Common myeloid progenitor, CD34-positive (primary cell): Measurements from ENCODE around the gene VAMP1.
"Not testable (repeated sequence)": the region's sequence is repeated elsewhere in the genome, so short reads cannot be mapped to it uniquely, and the experiment has no call there.

ENCODE experiments used
- CTCF ChIA-PET: fragments of 350-600 bp; sonication (Branson Sonifier 250); formaldehyde crosslinking; loops from one replicate; lab custom pipeline; 2021; ENCODE audit warnings: antibody characterized with exemption; lab: Charles Lee
- POLR2A ChIA-PET: fragments of 350-600 bp; sonication (Branson Sonifier 250); formaldehyde crosslinking; loops from one replicate; lab custom pipeline; 2021; ENCODE audit warnings: antibody characterized with exemption; lab: Charles Lee
- DNase-seq, 3 donors: peaks; one replicate each; pipeline versions ENCODE4 v3.0.0 to v3.0.0-alpha.2; 2013
- H3K27ac ChIP-seq, 2 experiments: 1 replicate in 1 of 2; 2 replicates in 1 of 2; pipeline ENCODE4 v1.7.0; 2013; ENCODE audit warnings: inconsistent platforms in 2 of 2, low read length in 2 of 2, mild to moderate bottlenecking in 2 of 2, low read depth in 1 of 2, moderate library complexity in 1 of 2; ENCODE audit not compliant: severe bottlenecking in 2 of 2, insufficient read depth in 1 of 2, poor library complexity in 1 of 2
- H3K27me3 ChIP-seq, 5 experiments: replicated peaks in 2 of 5; 1 replicate in 3 of 5; 2 replicates in 2 of 5; pipeline versions ENCODE4 v1.6.1 to v1.7.0; 2013; ENCODE audit warnings: low read length in 4 of 5, mild to moderate bottlenecking in 2 of 5, moderate library complexity in 2 of 5, inconsistent platforms in 1 of 5; ENCODE audit not compliant: insufficient read depth in 5 of 5, control insufficient read depth in 4 of 5
- H3K36me3 ChIP-seq, 4 experiments: 1 replicate in 2 of 4; 2 replicates in 2 of 4; pipeline versions ENCODE4 v1.6.1 to v1.7.0; 2013; ENCODE audit warnings: low read length in 3 of 4, control low read depth in 1 of 4, mild to moderate bottlenecking in 1 of 4; ENCODE audit not compliant: control insufficient read depth in 4 of 4, insufficient read depth in 4 of 4
- H3K4me1 ChIP-seq, 4 experiments: 1 replicate in 3 of 4; 2 replicates in 1 of 4; pipeline versions ENCODE4 v1.6.1 to v1.7.1; 2013; ENCODE audit warnings: low read length in 3 of 4, mild to moderate bottlenecking in 3 of 4, control low read depth in 1 of 4, inconsistent platforms in 1 of 4, moderate library complexity in 1 of 4; ENCODE audit not compliant: control insufficient read depth in 4 of 4, insufficient read depth in 4 of 4; ENCODE audit errors: control extremely low read depth in 1 of 4
- H3K4me3 ChIP-seq, 7 experiments: 1 replicate in 4 of 7; 2 replicates in 3 of 7; pipeline versions ENCODE4 v1.5.1 to v1.7.0; 2013; ENCODE audit warnings: mild to moderate bottlenecking in 7 of 7, low read length in 6 of 7, moderate library complexity in 6 of 7, inconsistent platforms in 2 of 7, low read depth in 2 of 7, control low read depth in 1 of 7; ENCODE audit not compliant: insufficient read depth in 4 of 7, control insufficient read depth in 1 of 7; ENCODE audit errors: extremely low read depth in 1 of 7
- H3K9me3 ChIP-seq, 5 experiments: 1 replicate in 4 of 5; 2 replicates in 1 of 5; pipeline versions ENCODE4 v1.6.1 to v1.7.1; 2013; ENCODE audit warnings: low read length in 4 of 5, mild to moderate bottlenecking in 2 of 5, inconsistent platforms in 1 of 5, low read depth in 1 of 5, moderate library complexity in 1 of 5; ENCODE audit not compliant: control insufficient read depth in 4 of 5, insufficient read depth in 2 of 5; ENCODE audit errors: control extremely low read depth in 1 of 5
- WGBS: methylation state at CpG from one replicate; pipeline ENCODE4 v1.1.5; 2013; ENCODE audit not compliant: insufficient coverage; 5-methylcytosine and 5-hydroxymethylcytosine counted together

VAMP1 gene

DNA sequence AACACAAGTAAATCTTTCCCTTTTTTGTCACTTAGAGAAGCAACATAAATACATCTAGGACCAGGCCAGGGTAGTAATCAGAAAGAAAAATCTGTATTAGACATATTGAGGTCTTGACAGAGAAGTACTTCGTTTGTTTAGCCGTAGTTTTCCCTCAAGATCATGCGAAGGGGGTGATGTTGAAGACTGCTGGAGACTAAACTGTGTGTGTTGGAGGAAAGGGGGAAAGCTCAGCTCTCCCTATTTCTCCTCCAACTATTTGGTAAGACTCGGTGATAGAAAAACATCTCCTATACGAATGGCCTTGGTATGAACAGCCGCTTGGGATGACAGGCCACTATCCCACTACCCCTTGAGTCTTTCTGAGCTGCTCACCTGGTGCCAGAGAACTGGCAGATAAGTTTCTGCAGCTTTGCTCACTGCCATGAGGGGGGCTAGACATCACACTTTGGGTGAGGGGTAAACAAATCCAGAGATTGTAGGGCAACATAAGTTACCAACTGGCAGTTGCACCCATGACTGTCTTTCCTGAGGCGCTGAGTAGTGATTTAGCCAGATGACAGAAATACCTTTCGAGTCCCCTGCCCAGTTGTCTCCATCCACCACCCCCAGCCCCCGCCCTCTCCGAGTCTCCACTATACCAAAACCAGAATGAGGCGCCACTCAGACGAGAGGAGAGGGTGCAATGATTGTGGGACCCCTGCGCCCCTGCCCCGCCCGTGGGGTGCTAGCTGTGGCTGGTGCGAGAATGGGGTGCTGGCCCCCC lies 685 bp downstream of the VAMP1 start:
- Histone ChIP-seq H3K27ac (peak overlapping the region in 1 of 2 experiments; percentile 71), H3K9me3 (no peaks in the 10 kb centered on the region), H3K4me1 (peaks cover 4 to 26% (median 21%) of the 10 kb centered on the region in 4 experiments), H3K36me3 (peaks cover 1 to 16% (median 9%) of the 10 kb centered on the region in 4 experiments), H3K27me3 (no peaks in the 10 kb centered on the region), H3K4me3 (peak overlapping the region; percentile 66 to 90 (median 80))
- WGBS, result 45% methylated on average over 9 of the region's 16 CpGs
- CTCF ChIA-PET, result interaction anchor here (0.8 to 3.9 kb wide), 12 partner anchors 19 to 149 kb away, joined by 3 to 19 read pairs (median 4); partner anchors contain the start of gene MRPL51
- POLR2A ChIA-PET, result interaction anchor here (0.7 to 2.4 kb wide), 11 partner anchors 8 to 353 kb away, joined by 3 to 16 read pairs (median 6); partner anchors contain the start of gene MRPL51
- DNase-seq, result peak in 1 of 3 donors; percentile 20

DNA sequence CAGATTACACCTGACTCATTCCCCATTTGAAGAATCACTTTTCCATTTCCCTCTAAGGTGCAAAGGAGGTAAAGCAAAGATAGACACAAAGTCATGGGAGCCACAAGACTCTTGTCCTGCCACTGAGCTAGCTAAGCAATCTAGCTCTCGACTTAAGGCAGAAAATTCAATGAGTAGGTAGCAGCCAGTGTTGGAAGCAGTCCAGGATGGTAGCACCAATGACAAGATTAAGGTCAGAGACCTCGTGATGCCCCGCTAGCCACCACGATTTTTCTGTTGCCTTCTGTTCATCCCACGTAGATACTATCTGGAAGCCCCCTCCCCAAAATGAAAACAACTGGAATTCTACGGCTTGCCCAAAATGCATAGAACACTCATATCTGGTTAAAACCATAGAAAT lies 1.4 kb downstream of the VAMP1 start:
- Histone ChIP-seq H3K4me3 (peak overlapping the region in 2 of 7 experiments; percentile 29 to 84), H3K36me3 (peaks cover 3 to 23% (median 16%) of the 10 kb centered on the region in 4 experiments), H3K4me1 (peaks cover 4 to 33% (median 26%) of the 10 kb centered on the region in 4 experiments), H3K27me3 (no peaks in the 10 kb centered on the region), H3K9me3 (no peaks in the 10 kb centered on the region), H3K27ac (no peak overlapping the region)
- no peak for DNase-seq
- 85% methylated on average over 5 of the region's 6 CpGs for WGBS
- CTCF ChIA-PET, result interaction anchor here (0.7 to 3.9 kb wide), 8 partner anchors 13 to 148 kb away, joined by 3 to 19 read pairs (median 4); partner anchors contain the start of gene MRPL51
- POLR2A ChIA-PET, result interaction anchor here (0.6 to 2.4 kb wide), 4 partner anchors 10 to 130 kb away, joined by 4 to 16 read pairs (median 10); partner anchors contain the start of gene MRPL51

DNA sequence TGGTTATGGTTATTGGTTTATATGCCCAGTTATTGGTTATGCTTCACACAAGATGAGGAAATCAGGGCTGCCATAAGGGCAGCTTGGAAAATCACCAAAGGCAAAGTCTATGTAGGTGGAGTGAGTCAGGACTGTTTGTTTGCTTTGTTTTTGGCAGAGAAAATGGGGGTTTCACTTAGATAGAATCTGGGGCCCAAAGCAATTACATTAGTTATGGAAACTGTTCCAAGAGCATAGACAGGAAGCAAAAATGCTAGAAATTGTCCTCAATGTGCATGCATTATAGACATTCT lies 2.2 kb downstream of the VAMP1 start:
- CTCF ChIA-PET, result interaction anchor here (1.3 to 3.9 kb wide), 4 partner anchors 44 to 148 kb away, joined by 3 to 19 read pairs (median 5); no protein-coding TSS in a partner anchor
- Histone ChIP-seq H3K4me1 (peaks cover 11 to 41% (median 34%) of the 10 kb centered on the region in 4 experiments), H3K36me3 (peaks cover 3 to 32% (median 19%) of the 10 kb centered on the region in 4 experiments)

DNA sequence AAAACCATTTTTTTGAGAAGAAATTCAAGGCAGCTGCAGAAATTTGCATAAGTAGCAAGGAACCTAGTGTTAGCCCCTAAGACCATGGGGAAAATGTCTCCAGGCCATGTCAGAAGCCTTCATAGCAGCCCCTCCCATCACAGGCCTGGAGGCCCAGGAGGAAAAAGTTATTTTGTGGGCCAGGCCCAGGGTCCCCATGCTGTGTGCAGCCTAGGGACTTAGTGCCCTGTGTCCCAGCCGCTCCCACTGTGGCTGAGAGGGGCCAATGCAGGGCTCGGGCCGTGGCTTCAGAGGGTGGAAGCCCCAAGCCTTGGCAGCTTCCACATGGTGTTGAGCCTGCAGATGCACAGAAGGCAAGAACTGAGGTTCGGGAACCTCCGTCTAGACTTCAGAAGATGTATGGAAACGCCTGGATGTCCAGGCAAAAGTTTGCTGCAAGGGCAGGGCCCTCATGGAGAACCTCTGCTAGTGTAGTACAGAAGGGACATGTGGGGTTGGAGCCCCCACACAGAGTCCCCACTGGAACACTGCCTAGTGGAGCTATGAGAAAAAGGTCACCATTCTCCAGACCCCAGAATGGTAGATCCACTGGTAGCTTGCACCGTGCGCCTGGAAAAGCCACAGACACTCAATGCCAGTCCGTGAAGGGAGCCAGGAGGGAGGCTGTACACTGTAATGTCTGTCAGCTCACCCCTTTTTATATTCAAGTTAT lies 2.8 kb downstream of the VAMP1 start:
- H3K27ac ChIP-seq, H3K9me3 ChIP-seq, H3K27me3 ChIP-seq, POLR2A ChIA-PET, DNase-seq, H3K4me3 ChIP-seq: not testable (repeated sequence)
- 99% methylated on average over 8 of the region's 9 CpGs for WGBS
- peaks cover 3 to 37% (median 22%) of the 10 kb centered on the region in 4 experiments for H3K36me3 ChIP-seq
- H3K4me1 ChIP-seq, result peaks cover 13 to 46% (median 39%) of the 10 kb centered on the region in 4 experiments
- CTCF ChIA-PET, result interaction anchor here (1.3 to 3.9 kb wide), 3 partner anchors 43 to 147 kb away, joined by 3 to 19 read pairs (median 4); no protein-coding TSS in a partner anchor

More for the DNA sequence above, 2.2 kb downstream of the VAMP1 start:
- no peaks in the 10 kb centered on the region for H3K9me3 ChIP-seq
- POLR2A ChIA-PET, result no interaction called here
- no peak overlapping the region for H3K27ac ChIP-seq
- no peaks in the 10 kb centered on the region for H3K27me3 ChIP-seq
- H3K4me3 ChIP-seq, result no peak overlapping the region
- no peak for DNase-seq

DNA sequence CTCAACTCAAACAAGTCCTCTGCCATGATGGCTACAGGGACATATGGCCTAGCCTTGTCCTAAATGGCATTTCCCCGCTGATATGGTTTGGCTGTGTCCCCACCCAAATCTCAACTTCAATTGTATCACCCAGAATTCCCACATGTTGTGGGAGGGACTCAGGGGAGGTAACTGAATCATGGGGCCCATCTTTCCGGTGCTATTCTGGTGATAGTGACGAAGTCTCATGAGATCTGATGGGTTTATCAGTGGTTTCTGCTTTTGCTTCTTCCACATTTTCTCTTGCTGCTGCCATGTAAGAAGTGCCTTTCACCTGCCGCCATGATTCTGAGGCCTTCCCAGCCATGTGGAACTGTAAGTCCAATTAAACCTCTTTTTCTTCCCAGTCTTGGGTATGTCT lies 3.7 kb downstream of the VAMP1 start:
- H3K27ac ChIP-seq, DNase-seq, H3K27me3 ChIP-seq, H3K4me3 ChIP-seq, H3K9me3 ChIP-seq: not testable (repeated sequence)
- H3K4me1 ChIP-seq, result peaks cover 18 to 56% (median 49%) of the 10 kb centered on the region in 4 experiments
- 96% methylated on average over 3 of the region's 4 CpGs for WGBS
- H3K36me3 ChIP-seq, result peaks cover 3 to 42% (median 24%) of the 10 kb centered on the region in 4 experiments
- ChIA-PET POLR2A (interaction anchor here (1.2 kb wide), 1 partner anchor 41 kb away, joined by 5 read pairs; no protein-coding TSS in a partner anchor), CTCF (interaction anchor here (1.1 to 10.4 kb wide), 9 partner anchors 15 to 144 kb away, joined by 3 to 197 read pairs (median 14); partner anchors contain the start of gene TAPBPL)

DNA sequence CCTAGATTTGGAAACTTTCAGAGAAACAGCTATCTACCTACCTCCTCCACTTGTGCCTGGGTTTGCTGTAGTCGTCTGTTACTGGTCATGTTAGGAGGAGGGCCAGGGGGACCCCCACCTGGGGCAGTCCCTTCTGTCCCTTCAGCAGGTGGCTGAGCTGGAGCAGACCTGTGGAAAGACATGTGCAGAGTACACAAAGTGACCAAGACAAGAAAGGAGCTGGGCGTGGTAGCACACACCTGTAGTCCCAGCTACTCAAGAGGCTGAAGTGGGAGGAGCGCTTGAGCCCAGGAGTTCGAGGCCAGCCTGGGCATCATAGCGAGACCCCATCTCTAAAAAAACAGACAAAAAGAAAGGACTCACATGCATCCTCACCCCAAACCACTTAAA lies 4.3 kb downstream of the VAMP1 start:
- Histone ChIP-seq H3K4me3 (no peak overlapping the region), H3K9me3 (no peaks in the 10 kb centered on the region), H3K36me3 (peaks cover 3 to 45% (median 25%) of the 10 kb centered on the region in 4 experiments), H3K27ac (no peak overlapping the region), H3K27me3 (no peaks in the 10 kb centered on the region), H3K4me1 (peaks cover 21 to 59% (median 52%) of the 10 kb centered on the region in 4 experiments)
- WGBS, result 89% methylated on average over 3 of the region's 5 CpGs
- ChIA-PET CTCF (interaction anchor here (0.6 to 10.4 kb wide), 41 partner anchors 8 to 262 kb away, joined by 3 to 197 read pairs (median 6); partner anchors contain the start of gene TAPBPL), POLR2A (interaction anchor here (0.5 to 1.6 kb wide), 5 partner anchors 40 to 561 kb away, joined by 3 to 6 read pairs (median 5); no protein-coding TSS in a partner anchor)
- DNase-seq, result no peak
